ENCODE measurements around the gene PSMG4. TPM values are rescaled to one million over a fixed set of nuclear protein-coding genes. Genes with fewer than 3 reads are reported as not detected.

Gene PSMG4
- total and polyA plus RNA-seq, 10 of the 15 experiments (the other 5 are each of a cell fraction or from before 2014, with no cell fraction given), result 7.1 to 62.6 (median 29.8) TPM

DNA sequence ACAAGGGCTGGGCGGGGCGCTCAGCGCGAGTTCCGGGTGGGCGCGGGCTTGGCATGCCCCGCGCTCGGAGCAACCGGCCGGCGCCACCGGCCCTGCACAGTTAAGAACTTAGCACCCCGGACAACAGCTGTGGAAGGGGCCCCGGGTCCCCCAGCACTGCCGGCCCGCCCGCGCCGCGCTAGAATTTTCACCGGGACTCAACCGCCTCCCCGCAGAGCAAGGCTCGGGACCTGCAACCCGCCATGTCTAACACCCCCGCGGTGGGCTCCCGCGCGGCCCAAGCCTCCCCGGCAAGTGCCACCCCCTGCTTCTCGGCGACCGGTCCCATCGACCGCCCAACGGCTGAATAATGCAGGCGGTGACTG is 5.2 kb upstream of the PSMG4 start:
- TF ChIP-seq RFX5 (IDR thresholded peaks at IDR 0.05; ENCODE audit: low read depth, low read length) (no peak), IRF4 (IDR thresholded peaks at IDR 0.05; ENCODE audit: low read depth, low read length) (no peak), ZBTB40 (IDR thresholded peaks at IDR 0.05; ENCODE audit: borderline replicate concordance) (no peak), HDAC6 (IDR thresholded peaks at IDR 0.05; ENCODE audit: unreplicated experiment) (no peak), HCFC1 (IDR thresholded peaks at IDR 0.05; ENCODE audit: low read length) (no peak), USF2 (IDR thresholded peaks at IDR 0.05; ENCODE audit: borderline replicate concordance, low read depth, low read length) (no peak)
- TF ChIP-seq, protein P1, sequence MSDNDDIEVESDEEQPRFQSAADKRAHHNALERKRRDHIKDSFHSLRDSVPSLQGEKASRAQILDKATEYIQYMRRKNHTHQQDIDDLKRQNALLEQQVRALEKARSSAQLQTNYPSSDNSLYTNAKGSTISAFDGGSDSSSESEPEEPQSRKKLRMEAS (IDR thresholded peaks at IDR 0.05; ENCODE audit: low read depth, low read length), result no peak
- TF ChIP-seq, protein P2, sequence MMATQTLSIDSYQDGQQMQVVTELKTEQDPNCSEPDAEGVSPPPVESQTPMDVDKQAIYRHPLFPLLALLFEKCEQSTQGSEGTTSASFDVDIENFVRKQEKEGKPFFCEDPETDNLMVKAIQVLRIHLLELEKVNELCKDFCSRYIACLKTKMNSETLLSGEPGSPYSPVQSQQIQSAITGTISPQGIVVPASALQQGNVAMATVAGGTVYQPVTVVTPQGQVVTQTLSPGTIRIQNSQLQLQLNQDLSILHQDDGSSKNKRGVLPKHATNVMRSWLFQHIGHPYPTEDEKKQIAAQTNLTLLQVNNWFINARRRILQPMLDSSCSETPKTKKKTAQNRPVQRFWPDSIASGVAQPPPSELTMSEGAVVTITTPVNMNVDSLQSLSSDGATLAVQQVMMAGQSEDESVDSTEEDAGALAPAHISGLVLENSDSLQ (IDR thresholded peaks at IDR 0.05), result no peak
- Histone ChIP-seq H2AFZ (ENCODE audit: control insufficient read depth, low read depth, low read length) (no peak overlapping the region), H3K4me2 (ENCODE audit: control insufficient read depth, insufficient read depth) (no peak overlapping the region), H3K27ac (ENCODE audit: control insufficient read depth, insufficient read depth) (no peak overlapping the region), H3K27me3 (replicated peaks in 1 of 2; ENCODE audit: control insufficient read depth in 2 of 2, insufficient read depth in 2 of 2, low read length in 1 of 2) (peaks cover 0 to 1% of the 10 kb centered on the region in 2 experiments; a peak in 2 of 4 replicates), H3K4me3 (no peak overlapping the region), H3K36me3 (ENCODE audit: control insufficient read depth in 2 of 2, insufficient read depth in 2 of 2, low read length in 1 of 2) (no peaks in the 10 kb centered on the region), H3K9me3 (replicated peaks; ENCODE audit: control insufficient read depth, insufficient read depth, low read length) (no peaks in the 10 kb centered on the region), H3K4me1 (ENCODE audit: control insufficient read depth, insufficient read depth, low read length) (no peaks in the 10 kb centered on the region), H3K9ac (ENCODE audit: control insufficient read depth, insufficient read depth, low read length) (no peak overlapping the region), H3K79me2 (ENCODE audit: control insufficient read depth, insufficient read depth, low read length) (no peaks in the 10 kb centered on the region), H4K20me1 (ENCODE audit: control insufficient read depth, insufficient read depth) (no peaks in the 10 kb centered on the region)
- ChIA-PET RAD21 (ENCODE audit: unreplicated experiment) (no interaction called here), POLR2A (interaction anchor here (0.6 kb wide), 1 partner anchor 131 kb away, joined by 3 read pairs; no protein-coding TSS in a partner anchor), SMC1A (ENCODE audit: uncharacterized antibody, unreplicated experiment) (interaction anchor here (1.3 kb wide), 1 partner anchor 41 kb away, joined by 3 read pairs; no protein-coding TSS in a partner anchor), CTCF (interaction anchor here (2.2 kb wide), 1 partner anchor 96 kb away, joined by 5 read pairs; the partner anchor contains the start of gene TUBB2A)
- BruUV-seq (replicated peaks), result no TSS peak
- 96% methylated on average over 26 of the region's 40 CpGs for WGBS (ENCODE audit: insufficient coverage, insufficient replicate concordance, low lambda C conversion rate, missing lambda C conversion rate)
- FAIRE-seq, result no peak
- in situ Hi-C loops (cut with MboI), result loop anchor here (5.0 kb wide), 1 partner anchor 126 kb away; no protein-coding TSS in a partner anchor
- no peak for ATAC-seq
- intact Hi-C loops (cut with micrococcal nuclease; ENCODE audit: unreplicated experiment), result loop anchor here (5.0 kb wide), 1 partner anchor 256 kb away; the partner anchor contains the start of gene NQO2
- DNase-seq (ENCODE audit: low read depth, low spot score), result no peak

All from GM12878 (cell line).